ENCODE data around the gene LTBP4.

DNA sequence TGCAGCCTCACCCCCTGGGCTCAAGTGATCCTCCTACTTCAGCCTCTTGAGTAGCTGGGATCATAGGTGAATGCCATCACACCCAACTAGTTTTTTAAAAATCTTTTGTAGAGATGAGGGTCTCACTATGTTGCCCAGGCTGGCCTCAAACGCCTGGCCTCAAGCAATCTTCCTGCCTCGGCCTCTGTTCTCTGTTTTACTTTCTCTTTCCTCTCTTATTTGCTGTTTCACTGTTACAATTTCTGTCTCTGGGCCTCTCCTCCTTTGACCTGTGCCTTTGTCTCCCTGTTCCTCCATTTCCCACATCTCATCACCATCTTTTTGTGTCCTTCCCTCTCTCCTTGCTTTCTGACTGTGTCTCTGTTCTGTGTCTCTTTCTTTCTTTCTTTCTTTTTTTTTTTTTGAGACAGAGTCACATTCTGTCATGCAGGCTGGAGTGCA is 15.2 kb upstream of the LTBP4 start:
- TF ChIP-seq ELF1 (IDR thresholded peaks at IDR 0.05) (no peak), MXI1 (IDR thresholded peaks at IDR 0.05; ENCODE audit: low read depth, low read length) (no peak), RAD21 (IDR thresholded peaks at IDR 0.05; ENCODE audit: low read length) (no peak), JUND (IDR thresholded peaks at IDR 0.05) (no peak), GATA2 (CRISPR knock-in tag; IDR thresholded peaks at IDR 0.05) (no peak), SMC3 (IDR thresholded peaks at IDR 0.05; ENCODE audit: low read depth, low read length) (no peak), EZH2phosphoT487 (IDR thresholded peaks at IDR 0.05; ENCODE audit: borderline replicate concordance, low read depth) (no peak)
- TF ChIP-seq, protein P1, sequence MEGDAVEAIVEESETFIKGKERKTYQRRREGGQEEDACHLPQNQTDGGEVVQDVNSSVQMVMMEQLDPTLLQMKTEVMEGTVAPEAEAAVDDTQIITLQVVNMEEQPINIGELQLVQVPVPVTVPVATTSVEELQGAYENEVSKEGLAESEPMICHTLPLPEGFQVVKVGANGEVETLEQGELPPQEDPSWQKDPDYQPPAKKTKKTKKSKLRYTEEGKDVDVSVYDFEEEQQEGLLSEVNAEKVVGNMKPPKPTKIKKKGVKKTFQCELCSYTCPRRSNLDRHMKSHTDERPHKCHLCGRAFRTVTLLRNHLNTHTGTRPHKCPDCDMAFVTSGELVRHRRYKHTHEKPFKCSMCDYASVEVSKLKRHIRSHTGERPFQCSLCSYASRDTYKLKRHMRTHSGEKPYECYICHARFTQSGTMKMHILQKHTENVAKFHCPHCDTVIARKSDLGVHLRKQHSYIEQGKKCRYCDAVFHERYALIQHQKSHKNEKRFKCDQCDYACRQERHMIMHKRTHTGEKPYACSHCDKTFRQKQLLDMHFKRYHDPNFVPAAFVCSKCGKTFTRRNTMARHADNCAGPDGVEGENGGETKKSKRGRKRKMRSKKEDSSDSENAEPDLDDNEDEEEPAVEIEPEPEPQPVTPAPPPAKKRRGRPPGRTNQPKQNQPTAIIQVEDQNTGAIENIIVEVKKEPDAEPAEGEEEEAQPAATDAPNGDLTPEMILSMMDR (IDR thresholded peaks at IDR 0.05): no peak
- TF ChIP-seq, protein P2, sequence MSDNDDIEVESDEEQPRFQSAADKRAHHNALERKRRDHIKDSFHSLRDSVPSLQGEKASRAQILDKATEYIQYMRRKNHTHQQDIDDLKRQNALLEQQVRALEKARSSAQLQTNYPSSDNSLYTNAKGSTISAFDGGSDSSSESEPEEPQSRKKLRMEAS (IDR thresholded peaks at IDR 0.05; ENCODE audit: low read depth): no peak
